GM21576 (cell line): ENCODE results near the gene GUF1.
"Not testable (repeated sequence)": the region's sequence is repeated elsewhere in the genome, so short reads cannot be mapped to it uniquely, and the experiment has no call there.

Experiments used
- ATAC-seq: cut with Tn5 transposase; IDR thresholded peaks from one replicate; pipeline ENCODE4 v1.9.1; 2021; ENCODE audit warnings: mild to moderate bottlenecking, moderate library complexity; ENCODE audit not compliant: unreplicated experiment

GUF1 gene

DNA sequence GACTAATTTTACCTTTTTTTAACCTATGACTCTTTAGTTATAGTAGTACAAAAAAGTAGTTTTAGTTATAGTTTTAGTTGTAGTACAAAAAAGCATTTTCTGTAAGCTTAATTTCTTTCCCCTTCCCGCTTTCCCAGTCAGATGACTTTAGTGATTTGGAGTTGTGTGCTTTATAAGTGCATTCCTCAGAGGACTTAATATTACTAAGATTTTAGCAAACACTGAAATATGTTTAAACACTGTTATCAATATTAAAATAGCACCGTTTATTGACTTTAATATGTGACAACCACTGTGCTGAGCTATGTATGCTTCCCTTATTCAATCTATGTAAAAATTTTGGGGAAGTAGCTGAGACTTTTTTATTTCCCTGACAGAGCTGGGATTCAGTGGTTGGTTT, 22.8 kb downstream of the GUF1 start:
- no peak for ATAC-seq

DNA sequence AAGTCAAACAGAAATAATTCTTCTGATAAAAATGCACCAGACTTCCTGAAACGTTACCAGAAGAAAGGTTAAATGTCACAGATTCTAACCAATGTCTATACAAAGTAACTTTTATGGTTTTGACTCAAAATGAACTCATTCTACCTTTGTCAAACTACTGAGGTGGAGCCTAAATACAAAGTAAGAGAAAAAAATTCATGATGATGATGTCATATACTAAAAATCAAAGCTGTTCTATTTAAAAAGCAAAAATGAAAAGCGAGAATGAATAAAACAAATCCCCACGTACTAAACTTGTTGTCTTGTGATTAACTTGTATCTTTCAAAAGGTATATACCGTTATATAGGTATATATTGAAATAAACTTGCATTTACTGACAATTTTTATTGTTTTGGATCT, 26.5 kb downstream of the GUF1 start:
- no peak for ATAC-seq

DNA sequence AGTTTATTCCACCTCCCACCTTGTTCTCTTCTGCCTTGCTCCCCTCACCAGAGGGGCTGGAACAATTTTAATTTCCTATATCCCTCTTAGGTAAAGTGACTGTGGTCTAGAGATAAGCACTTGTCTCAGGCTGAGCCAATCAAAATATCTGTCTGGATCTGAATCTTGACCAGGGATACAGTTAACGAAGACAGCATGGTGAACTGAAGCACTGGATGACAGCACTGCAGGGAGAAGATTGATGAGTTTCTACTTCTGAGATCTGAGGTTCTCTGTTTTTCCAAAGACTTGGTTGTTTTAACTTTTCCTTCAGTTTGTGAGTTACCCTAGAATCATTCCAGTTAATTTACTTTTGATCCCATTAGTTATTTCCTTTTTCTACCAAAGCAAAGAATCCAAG, 34.9 kb downstream of the GUF1 start:
- no peak for ATAC-seq

DNA sequence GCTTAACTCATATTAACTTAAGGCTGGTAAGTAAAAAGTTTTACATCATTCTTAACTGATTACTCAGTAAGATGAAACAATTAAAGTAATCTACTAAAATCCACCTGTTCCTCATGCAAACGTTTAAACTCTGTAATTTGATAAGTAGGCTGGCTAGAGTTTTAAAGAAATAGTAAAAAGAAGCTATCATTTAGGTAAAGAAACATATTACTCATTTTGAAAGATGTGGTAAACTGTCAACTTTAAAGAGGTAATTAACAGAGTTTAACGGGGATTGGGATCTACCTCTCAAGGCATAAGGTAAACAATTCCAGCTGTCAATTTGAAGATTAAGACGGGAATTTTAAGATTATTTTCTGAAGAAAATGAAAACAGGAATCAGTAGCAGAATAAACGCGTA, 38.4 kb downstream of the GUF1 start:
- no peak for ATAC-seq

DNA sequence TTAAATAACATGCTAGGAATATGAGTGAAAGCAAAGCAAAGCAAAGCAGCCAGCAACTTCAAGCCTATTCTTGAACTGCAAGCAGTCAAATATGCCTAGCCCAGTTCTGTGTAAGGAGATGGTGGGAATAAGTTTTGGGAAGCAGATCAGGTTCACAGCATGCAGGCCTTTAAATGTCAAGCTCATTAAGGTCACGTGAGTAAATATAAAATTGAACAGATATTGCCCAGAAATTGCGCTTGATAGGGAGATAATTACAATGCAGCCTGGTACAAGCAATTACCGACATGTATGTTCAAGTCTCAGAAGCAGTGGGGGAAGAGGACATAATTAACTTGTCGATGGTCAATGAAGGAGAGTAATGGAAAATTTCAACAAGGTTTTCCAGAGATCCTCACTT, 42.2 kb downstream of the GUF1 start:
- ATAC-seq, result no peak

DNA sequence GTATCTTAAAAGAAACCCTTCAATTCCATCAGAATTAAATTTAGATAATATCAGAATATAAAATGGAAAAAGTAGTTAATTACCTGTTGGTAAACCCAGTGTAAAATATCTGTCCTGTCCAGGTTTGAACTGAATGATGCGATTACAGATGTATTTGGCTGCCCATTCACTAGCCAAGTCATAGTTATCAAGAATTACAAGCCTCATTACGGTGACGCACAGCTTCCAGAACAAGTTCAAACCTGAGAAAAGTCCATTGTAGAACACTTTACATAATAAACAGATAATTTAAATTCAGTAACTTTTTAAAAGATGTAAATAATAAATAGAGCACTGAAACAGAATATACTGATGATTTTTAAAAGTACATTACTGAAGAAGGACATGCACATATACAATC, 43.8 kb downstream of the GUF1 start:
- no peak for ATAC-seq

DNA sequence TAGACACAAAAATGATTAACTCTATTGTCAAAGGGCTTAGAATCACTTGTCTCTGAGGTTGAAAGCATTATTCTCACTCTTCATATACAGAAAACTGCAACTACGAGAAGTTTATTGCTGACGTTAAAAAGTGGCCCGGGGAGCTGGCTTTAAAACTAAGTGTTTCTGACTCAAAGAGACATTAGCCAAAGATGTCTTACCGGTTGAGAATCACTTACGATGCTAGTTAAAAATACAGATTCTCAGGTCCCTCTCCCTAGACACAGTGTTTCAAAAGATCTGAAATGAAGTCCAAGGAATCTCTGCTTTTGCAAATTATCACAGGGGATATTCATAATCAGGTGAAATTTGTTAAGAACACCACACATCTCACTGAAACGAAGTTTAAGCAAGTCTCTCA, 46.9 kb downstream of the GUF1 start:
- no peak for ATAC-seq

DNA sequence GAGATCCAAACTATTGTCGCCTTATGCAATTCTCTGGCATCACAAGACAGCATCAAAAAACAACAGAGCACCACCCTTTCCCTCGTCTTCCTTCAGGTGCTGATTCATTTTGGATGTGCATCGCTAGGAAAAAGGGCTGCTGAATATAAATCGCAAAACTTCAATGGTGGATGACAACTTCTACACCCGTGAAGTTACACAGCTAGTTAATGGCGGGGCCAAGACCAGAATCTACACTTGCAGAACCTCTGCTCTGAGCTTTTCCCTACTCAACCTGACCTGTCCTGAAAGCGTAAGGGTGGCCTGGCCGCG, 47.5 kb downstream of the GUF1 start:
- ATAC-seq, result no peak

DNA sequence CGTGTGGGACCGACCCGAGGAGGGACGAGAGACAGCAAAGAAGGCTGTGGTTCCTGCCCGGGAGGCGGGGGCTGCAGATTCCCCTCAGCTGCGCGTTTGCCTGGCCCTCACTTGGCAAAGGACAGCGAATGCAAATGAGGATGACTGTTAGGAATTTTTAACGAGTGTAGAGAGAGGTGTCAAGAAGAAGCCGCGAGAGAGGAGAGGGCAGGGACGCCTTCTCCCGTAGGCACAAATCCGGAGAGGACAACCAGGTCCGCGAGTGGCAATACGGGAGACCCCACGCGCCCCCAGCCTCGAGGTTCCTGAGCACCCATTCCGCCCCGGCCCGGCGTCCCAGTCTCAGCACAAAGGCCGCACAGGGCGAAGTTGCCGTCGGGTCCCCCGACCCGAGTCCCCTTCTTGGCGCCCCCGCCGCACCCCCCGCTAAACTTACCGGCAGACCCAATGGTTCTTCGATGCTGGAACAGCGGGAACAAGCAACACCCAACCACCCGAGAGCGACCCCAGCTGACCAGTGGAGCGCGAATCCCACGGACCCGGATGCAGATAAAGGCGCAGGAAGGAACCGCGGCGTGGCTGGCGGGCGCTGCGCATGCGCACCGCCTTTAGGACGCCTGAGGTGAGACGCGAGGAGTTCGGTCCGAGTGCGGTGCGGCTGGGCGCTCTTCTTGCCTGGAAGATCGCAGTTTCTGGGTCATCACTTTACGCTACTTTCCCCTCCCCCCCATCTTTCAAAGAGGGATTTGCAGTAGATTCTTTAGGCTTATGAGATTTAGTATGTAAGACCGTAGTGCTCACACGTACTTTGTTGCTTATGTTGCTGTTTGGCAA, 48.0 kb downstream of the GUF1 start, which contains the start of gene GNPDA2:
Gene GNPDA2, minus strand, starts transcription at position 519 of the 834 bp plus-strand sequence. CDS start 4,349 bp downstream, outside the sequence.
- ATAC-seq, result peak; percentile 94

DNA sequence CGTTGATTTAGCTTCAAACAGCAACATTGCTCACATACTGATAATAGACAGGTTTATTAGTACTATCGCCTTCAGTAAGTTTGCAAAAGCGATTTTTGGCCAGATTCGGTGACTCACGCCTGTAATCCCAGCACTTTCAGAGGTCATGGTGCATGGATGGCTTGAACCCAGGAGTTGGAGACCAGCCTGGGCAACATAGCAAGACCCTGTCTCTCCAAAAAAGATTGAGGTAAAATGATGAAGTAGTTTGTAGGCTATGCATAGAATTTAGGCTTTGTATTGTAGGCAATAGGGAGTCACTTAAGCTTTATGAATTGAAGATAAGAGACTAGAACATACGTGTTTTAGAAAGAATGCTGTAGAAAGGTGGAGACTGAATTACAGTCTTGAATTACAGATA, 49.3 kb downstream of the GUF1 start:
- no peak for ATAC-seq

DNA sequence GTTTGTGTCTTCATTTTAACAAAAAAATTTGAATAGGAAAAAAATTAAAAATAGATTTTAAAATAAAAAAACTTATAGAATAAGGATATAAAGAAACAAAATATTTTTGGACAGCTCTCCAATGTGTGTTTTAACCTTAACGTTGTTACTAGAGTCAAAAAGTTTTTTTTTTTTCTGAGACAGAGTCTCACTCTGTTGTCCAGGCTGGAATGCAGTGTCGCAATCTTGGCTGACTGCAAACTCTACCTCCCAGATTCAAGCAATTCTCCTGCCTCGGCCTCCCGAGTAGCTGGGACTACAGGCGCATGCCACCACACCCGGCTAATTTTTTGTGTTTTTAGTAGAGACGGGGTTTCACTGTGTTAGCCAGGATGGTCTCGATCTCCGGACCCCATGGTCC, 50.5 kb downstream of the GUF1 start:
- not testable (repeated sequence) for ATAC-seq

DNA sequence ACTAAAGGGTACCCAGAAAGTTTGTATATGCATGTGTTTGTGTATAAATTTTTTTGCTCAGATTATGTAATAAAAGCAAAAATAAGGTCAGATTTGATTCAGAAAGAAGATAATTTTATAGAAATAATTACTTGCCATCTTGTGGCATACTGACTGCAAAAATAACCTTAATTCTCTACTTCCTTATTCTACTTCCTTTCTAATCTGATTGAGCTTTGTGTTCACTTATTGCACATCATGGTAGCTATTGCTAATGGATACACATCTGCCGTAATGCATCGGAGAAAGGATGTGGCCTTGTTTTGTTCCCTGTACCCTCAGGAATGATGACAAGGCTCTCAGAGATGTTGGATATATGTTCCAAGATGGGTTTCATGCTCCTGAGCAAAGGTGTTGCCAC, 58.7 kb downstream of the GUF1 start:
- ATAC-seq, result no peak

DNA sequence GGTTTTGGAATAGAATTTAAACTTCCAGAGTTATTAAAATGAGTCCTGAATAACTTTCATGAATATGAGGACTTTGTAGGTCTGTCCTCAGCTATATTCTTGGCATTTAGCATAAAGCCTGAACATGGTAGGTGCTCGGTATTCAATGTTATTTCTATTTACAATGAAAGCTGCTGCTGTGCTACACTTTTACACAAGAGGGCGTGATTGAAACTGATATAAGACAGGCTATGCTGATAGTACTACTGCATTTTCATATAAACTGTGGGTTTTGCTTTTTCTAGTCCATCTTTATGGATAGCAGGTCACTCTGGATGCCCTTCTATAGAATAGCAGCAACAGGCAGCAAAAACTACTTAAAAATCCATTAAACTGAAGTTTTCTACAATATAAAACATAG, 60.4 kb downstream of the GUF1 start:
- peak; percentile 91 for ATAC-seq

DNA sequence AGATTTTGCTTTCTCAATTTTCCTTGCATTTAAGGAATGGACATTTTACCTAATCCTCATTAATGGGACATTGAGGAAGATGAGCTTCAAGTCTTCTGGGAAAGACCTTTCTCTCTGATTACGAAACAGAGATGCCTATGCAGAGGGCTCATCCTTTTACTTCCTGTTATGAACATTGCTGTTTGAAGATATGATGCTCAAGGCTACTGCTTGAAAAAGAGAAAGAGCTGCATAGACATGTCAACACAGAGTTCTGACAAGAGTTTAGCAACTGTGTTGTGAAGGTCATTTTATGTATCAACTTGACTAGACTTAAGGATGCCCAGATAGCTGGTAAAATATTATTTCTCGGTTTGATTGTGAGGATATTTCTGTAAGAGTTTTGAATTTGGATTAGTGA, 62.0 kb downstream of the GUF1 start:
- no peak for ATAC-seq
